GM13977 (cell line): Measurements from ENCODE around the gene L3MBTL1.

Experiments
- DNase-seq: peaks from one replicate; pipeline ENCODE4 v3.0.0; 2012; ENCODE audit warnings: low spot score
- CTCF ChIP-seq: IDR thresholded peaks from 2 replicates; pipeline ENCODE4 v1.5.1; 2012; ENCODE audit warnings: mild to moderate bottlenecking, control low read depth; ENCODE audit not compliant: insufficient read depth; ENCODE audit errors: extremely low read depth, missing control alignments
- in situ Hi-C: fragments of 300-500 bp; cut with MboI; formaldehyde crosslinking; loops from one replicate; pipeline ENCODE4 v1.12.0; 2022; ENCODE audit warnings: low sequenced_read_pairs, low pct_unique_long_range_greater_than_20kb, mixed read lengths, inconsistent platforms; ENCODE audit not compliant: unreplicated experiment

The L3MBTL1 gene

GRCh38 chr20:43542674-43543073 lies 35.2 kb downstream of the L3MBTL1 start:
- in situ Hi-C loops, result loop anchor here (25.0 kb wide), 1 partner anchor 545 kb away; no protein-coding TSS in a partner anchor
- no peak for DNase-seq
- TF ChIP-seq CTCF, result no peak

DNA sequence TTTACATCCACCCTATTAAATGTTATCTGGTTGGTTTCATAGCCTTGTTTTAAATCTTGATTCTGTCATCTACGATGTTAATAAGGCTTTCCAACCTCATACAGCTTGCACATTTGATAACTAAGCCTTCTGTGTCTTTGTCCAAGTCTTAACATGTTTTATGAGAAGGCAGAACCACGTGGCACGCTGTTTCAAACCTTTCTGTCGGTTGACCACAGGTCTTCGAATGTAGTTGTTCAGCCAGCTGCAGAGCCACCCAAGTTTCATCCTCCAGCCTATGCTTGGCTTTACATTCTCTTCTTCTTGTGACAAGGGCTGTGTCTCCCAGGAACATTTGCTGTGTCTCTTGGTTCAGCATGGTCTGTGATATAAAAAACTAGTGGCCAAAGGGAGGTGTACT lies 35.6 kb downstream of the L3MBTL1 start:
- in situ Hi-C loops, result loop anchor here (25.0 kb wide), 1 partner anchor 544 kb away; no protein-coding TSS in a partner anchor
- no peak for TF ChIP-seq CTCF
- DNase-seq, result no peak

GRCh38 chr20:43544501-43544900 lies 37.0 kb downstream of the L3MBTL1 start:
- in situ Hi-C loops, result loop anchor here (25.0 kb wide), 1 partner anchor 543 kb away; no protein-coding TSS in a partner anchor
- no peak for TF ChIP-seq CTCF
- no peak for DNase-seq

- DNase-seq, result no peak
- TF ChIP-seq CTCF, result no peak
- in situ Hi-C loops, result loop anchor here (25.0 kb wide), 1 partner anchor 541 kb away; no protein-coding TSS in a partner anchor
Observed at GRCh38 chr20:43545837-43546578, 38.5 kb downstream of the L3MBTL1 start.

- in situ Hi-C loops, result loop anchor here (25.0 kb wide), 1 partner anchor 539 kb away; no protein-coding TSS in a partner anchor
- TF ChIP-seq CTCF, result no peak
- DNase-seq, result no peak
Observed at GRCh38 chr20:43548273-43548880, 40.9 kb downstream of the L3MBTL1 start.

- in situ Hi-C loops, result loop anchor here (25.0 kb wide), 1 partner anchor 538 kb away; no protein-coding TSS in a partner anchor
- DNase-seq, result no peak
- TF ChIP-seq CTCF, result no peak
Observed at GRCh38 chr20:43549416-43550065, 42.0 kb downstream of the L3MBTL1 start.
